ENCODE data around the gene DAAM2. TPM values are rescaled to one million over a fixed set of nuclear protein-coding genes. Genes with fewer than 3 reads are reported as not detected.
A peak's percentile ranks its signal among the peaks of the same experiment; 100 is the strongest.

The DAAM2 gene
- total RNA-seq, 4 donors from 2014 or later = 15.7 to 31.6 (median 20.7) TPM

- in situ Hi-C loops (cut with MboI; ENCODE audit: low pct_ligation_motif_present in 1 of 4, low pct_unique_long_range_greater_than_20kb in 1 of 4, low sequenced_read_pairs in 3 of 4) = no loop called here
- Histone ChIP-seq H3K4me3 (no peak overlapping the region), H3K9me3 (no peaks in the 10 kb centered on the region), H3K27me3 (no peaks in the 10 kb centered on the region), H3K27ac (peak overlapping the region; percentile 7 to 46 (median 34)), H3K4me1 (peaks cover 0 to 6% (median 2%) of the 10 kb centered on the region in 4 donors), H3K36me3 (no peaks in the 10 kb centered on the region)
- WGBS, 2 donors (ENCODE audit: low coverage in 1 of 2) = 69 to 71% methylated on average over 4 to 5 of the region's 5 CpGs
- TF ChIP-seq CTCF (IDR thresholded peaks at IDR 0.05) = no peak
- no peak for TF ChIP-seq POLR2AphosphoS5 (IDR thresholded peaks at IDR 0.05)
- TF ChIP-seq EP300 (IDR thresholded peaks at IDR 0.05; ENCODE audit: low read depth) = no peak
- no peak for TF ChIP-seq POLR2A (IDR thresholded peaks at IDR 0.05)
- intact Hi-C loops (cut with DNase I; ENCODE audit: low total_unique reads) = no loop called here
- DNase-seq = no peak
Observed at GRCh38 chr6:39754514-39755115, 37.6 kb upstream of the DAAM2 start.

GRCh38 chr6:39755231-39755630 lies 36.9 kb upstream of the DAAM2 start:
- Histone ChIP-seq H3K4me3 (no peak overlapping the region), H3K9me3 (no peaks in the 10 kb centered on the region), H3K27ac (no peak overlapping the region), H3K4me1 (peaks cover 0 to 7% (median 2%) of the 10 kb centered on the region in 4 donors), H3K27me3 (no peaks in the 10 kb centered on the region), H3K36me3 (no peaks in the 10 kb centered on the region)
- DNase-seq = no peak
- WGBS, 2 donors (ENCODE audit: low coverage in 1 of 2) = 17 to 30% methylated on average over 1 of the region's 1 CpG
- intact Hi-C loops (cut with DNase I; ENCODE audit: low total_unique reads) = no loop called here
- in situ Hi-C loops (cut with MboI; ENCODE audit: low pct_ligation_motif_present in 1 of 4, low pct_unique_long_range_greater_than_20kb in 1 of 4, low sequenced_read_pairs in 3 of 4) = no loop called here
- TF ChIP-seq POLR2AphosphoS5 (IDR thresholded peaks at IDR 0.05) = no peak
- no peak for TF ChIP-seq CTCF (IDR thresholded peaks at IDR 0.05)
- no peak for TF ChIP-seq POLR2A (IDR thresholded peaks at IDR 0.05)

GRCh38 chr6:39756582-39756981 lies 35.6 kb upstream of the DAAM2 start:
- Histone ChIP-seq H3K27ac (no peak overlapping the region), H3K4me1 (peaks cover 0 to 14% (median 2%) of the 10 kb centered on the region in 4 donors), H3K27me3 (no peaks in the 10 kb centered on the region), H3K9me3 (no peaks in the 10 kb centered on the region), H3K4me3 (no peak overlapping the region), H3K36me3 (no peaks in the 10 kb centered on the region)
- TF ChIP-seq CTCF (IDR thresholded peaks at IDR 0.05) (no peak), EP300 (IDR thresholded peaks at IDR 0.05; ENCODE audit: low read depth) (no peak), POLR2A (IDR thresholded peaks at IDR 0.05) (no peak), POLR2AphosphoS5 (IDR thresholded peaks at IDR 0.05) (no peak)
- in situ Hi-C loops (cut with MboI; ENCODE audit: low pct_ligation_motif_present in 1 of 4, low pct_unique_long_range_greater_than_20kb in 1 of 4, low sequenced_read_pairs in 3 of 4) (no loop called here), intact Hi-C loops (cut with DNase I; ENCODE audit: low total_unique reads) (no loop called here)
- DNase-seq = no peak
- 86 to 90% methylated on average over 2 of the region's 2 CpGs for WGBS, 2 donors (ENCODE audit: low coverage in 1 of 2)

- Histone ChIP-seq H3K36me3 (no peaks in the 10 kb centered on the region), H3K4me1 (peaks cover 0 to 7% (median 0%) of the 10 kb centered on the region in 4 donors), H3K9me3 (no peaks in the 10 kb centered on the region), H3K27me3 (no peaks in the 10 kb centered on the region), H3K27ac (no peak overlapping the region), H3K4me3 (no peak overlapping the region)
- 71 to 92% methylated on average over 2 of the region's 2 CpGs for WGBS, 2 donors (ENCODE audit: low coverage in 1 of 2)
- intact Hi-C loops (cut with DNase I; ENCODE audit: low total_unique reads) = no loop called here
- in situ Hi-C loops (cut with MboI; ENCODE audit: low pct_ligation_motif_present in 1 of 4, low pct_unique_long_range_greater_than_20kb in 1 of 4, low sequenced_read_pairs in 3 of 4) = no loop called here
- TF ChIP-seq EP300 (IDR thresholded peaks at IDR 0.05; ENCODE audit: low read depth) (no peak), CTCF (IDR thresholded peaks at IDR 0.05) (no peak), POLR2AphosphoS5 (IDR thresholded peaks at IDR 0.05) (no peak), POLR2A (IDR thresholded peaks at IDR 0.05) (no peak)
- DNase-seq = no peak
Observed at GRCh38 chr6:39758905-39759605, 33.1 kb upstream of the DAAM2 start.
